ENCODE data around the gene DTNB.

The DTNB gene

DNA sequence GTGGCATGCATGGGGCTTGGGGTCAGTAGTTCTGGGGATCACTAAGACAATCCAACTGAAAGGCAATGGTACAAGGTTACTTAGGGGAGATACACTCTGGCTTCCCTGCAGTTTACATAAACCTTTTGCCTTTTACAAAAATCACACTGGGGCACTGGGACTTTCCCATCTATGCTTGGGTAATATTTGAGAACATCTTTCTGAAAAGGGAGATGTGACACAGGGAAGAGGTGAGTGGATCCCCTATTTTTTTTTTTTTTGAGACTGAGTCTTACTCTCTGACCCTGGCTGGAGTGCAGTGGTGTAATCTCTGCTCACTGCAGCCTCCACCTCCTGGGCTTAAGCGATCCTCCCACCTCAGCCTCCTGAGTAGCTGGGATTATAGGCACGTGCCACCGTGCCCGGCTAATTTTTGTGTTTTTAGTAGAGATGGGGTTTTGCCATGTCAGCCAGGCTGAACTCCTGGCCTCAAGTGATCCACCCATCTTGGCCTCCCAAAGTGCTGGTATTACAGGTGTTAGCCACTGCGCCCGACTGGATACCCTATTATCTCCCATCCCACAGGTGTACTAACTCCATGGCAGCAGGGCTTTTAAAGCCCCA lies 248.8 kb downstream of the DTNB start:
- TF ChIP-seq, protein P1, sequence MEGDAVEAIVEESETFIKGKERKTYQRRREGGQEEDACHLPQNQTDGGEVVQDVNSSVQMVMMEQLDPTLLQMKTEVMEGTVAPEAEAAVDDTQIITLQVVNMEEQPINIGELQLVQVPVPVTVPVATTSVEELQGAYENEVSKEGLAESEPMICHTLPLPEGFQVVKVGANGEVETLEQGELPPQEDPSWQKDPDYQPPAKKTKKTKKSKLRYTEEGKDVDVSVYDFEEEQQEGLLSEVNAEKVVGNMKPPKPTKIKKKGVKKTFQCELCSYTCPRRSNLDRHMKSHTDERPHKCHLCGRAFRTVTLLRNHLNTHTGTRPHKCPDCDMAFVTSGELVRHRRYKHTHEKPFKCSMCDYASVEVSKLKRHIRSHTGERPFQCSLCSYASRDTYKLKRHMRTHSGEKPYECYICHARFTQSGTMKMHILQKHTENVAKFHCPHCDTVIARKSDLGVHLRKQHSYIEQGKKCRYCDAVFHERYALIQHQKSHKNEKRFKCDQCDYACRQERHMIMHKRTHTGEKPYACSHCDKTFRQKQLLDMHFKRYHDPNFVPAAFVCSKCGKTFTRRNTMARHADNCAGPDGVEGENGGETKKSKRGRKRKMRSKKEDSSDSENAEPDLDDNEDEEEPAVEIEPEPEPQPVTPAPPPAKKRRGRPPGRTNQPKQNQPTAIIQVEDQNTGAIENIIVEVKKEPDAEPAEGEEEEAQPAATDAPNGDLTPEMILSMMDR (IDR thresholded peaks at IDR 0.05) = no peak

DNA sequence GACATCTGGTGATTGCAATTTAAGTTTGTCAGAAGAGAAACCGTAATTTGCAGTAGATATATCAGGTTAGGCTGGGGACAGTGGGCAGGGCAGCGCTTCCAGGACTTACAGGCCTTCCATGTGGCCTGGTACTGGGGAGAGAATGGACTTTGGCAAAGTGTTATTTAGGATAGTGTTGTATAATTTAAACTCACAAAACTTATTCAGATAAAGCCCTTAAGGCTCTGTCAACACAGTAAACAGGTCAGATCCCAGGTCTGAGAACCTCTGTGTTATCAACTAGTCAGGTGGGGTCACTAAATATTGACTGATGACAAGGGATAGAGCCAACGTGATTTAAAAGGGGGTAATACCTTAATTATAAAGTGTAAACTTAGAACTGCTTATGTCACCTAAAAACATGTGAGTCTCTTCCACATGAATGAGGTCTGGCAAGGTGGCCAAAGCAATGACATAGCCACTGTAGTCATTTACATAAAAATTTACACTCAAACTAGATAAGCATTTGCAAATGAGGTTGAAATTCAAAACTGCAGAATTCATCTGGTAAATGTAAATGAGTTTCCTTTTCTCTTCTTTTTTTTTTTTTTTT lies 251.5 kb downstream of the DTNB start:
- TF ChIP-seq, protein P1 (IDR thresholded peaks at IDR 0.05) = no peak

DNA sequence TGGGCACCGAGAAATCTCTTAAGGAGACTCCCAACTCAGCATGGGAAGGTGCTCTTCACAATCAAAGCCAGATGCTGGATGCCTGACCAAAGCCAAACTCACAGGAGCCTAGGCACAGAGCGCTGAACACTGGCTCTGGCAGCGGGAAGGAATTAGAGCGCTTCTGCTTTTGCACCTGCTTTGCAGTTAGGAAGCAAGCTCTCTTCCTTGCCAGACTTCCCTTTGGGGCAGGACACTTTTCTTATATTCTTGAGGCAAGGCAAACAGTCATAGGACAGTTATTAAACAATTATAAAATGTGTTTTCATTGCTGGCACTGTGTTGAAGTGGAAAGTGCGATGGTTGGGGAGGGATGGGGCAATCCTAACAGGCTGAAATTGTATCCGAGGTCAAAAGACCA lies 252.1 kb downstream of the DTNB start:
- TF ChIP-seq, protein P1 (IDR thresholded peaks at IDR 0.05) = no peak

DNA sequence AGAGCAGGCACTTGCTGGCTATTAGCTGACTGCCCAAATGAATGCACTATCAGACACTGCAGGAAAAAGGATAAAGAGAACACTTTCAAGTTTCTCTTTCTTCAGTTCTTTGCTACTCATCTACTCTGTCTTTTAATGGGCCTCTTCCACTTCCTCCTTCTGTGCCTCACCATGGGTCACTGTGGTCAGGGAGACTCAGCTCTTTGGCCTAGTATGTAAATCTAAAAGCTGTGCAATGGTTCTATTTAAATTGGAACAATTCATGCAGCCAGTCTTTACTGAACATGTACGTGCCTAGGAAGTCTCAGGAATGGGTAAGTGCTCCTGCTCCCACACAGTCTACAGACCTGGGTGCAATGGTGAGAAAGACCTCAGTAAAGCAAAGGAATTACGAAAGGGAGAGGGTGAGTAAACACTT lies 252.5 kb downstream of the DTNB start:
- TF ChIP-seq, protein P1 (IDR thresholded peaks at IDR 0.05) = no peak

DNA sequence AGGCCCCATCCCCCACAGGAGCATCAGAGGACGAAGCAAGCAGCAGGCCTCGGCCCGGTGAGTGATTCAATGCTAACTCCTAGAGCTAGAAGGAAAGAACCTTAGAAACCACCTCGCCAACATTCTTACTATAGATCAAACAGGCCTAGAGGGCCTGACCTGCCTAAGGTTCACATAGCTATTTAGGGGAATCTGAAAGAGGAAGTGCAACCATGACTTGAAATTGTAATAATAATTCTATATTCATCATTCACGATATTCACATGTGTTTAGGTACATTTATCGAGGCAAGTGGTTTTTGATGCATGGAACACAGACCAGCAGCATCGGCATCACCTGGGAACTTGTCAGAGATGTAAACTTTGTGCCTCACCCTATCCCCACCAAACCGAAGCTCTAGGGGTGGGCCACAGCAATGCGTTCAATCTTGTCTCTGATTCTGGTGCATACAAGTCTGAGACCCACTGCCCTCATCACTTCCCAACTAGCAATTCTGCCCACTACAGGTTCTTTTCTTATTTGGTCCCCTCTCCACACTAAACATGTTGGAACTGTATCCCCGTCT lies 253.6 kb downstream of the DTNB start:
- TF ChIP-seq, protein P1 (IDR thresholded peaks at IDR 0.05) = no peak

DNA sequence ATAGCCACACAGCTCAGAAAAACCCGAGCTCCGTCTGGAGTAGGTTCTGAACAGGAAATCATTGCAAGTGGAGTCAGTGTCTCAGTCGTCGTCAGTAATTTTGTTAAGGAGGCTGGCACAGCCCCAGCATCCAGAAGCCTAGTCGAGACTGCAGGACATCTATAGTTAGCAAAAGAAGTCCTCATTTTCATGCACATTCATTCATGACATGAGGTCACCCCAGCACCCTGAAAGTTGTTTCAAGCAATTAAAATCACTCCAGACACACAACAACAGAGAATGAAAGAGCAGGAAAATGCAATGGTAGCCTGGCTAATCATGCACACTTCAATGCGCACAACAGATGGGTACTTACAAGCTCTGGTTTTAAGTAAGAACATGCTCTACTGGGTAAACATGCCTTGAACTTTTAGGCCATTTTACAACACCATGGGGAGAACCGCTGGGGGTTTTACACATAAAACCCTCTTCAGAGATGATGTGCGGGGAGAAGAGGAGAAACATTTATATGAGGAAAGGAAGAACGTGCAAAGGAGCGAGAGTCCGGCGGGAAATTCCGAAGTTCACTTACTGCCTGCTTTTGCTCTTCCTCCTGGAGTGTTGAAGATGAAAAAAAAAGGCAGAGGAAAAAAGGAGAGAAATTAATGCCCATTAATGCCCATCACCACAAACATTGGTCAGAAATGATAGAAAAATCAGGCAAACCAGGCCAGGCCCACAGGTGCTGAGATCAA lies 254.3 kb downstream of the DTNB start:
- TF ChIP-seq, protein P1 (IDR thresholded peaks at IDR 0.05) = no peak

DNA sequence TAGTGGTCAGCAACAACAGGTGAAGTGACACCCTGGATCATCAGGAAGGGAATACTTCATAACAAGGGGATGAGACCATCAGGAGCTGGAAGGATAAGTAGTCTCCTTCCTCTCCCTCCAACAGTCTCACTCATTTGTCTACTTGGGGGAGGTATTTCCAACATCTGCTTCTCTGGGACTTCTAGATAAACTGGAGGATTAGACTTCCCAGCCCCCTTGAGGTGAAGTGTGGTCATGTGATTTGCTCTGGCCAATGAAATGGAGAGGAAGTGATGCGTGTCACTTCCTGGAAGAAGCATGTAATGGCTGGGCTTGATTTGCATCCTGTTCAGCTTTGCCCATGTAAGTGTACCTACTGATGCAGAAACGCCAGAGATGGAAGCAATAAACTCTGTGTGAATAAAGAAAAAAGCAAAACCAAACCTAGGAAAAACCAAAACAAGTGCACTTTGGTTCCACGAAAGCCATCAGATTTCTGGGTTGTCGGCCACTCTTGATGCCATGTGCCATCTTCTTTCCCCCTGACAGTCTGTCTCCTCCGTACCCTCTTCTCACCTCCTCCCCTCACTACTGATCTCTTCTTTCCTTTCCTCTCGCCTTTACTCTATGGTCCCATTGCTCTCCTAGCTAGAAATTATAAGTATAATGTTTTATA lies 255.5 kb downstream of the DTNB start:
- TF ChIP-seq, protein P1 (IDR thresholded peaks at IDR 0.05) = no peak

Data from LNCAP (cell line).